SU-DHL-6 (cell line): ENCODE results near the gene RIIAD1.

ENCODE experiments used
- H2AFZ ChIP-seq: fragments of 200-600 bp; sonication (generic); 2 replicates; pipeline ENCODE4 v1.6.1; 2014; ENCODE audit warnings: low read depth, mild to moderate bottlenecking, moderate library complexity, mixed read lengths, antibody characterized with exemption, low read length; ENCODE audit not compliant: severe bottlenecking
- H3F3A ChIP-seq: fragments of 200-600 bp; shearing (Covaris generic); 2 replicates; pipeline ENCODE4 v1.6.0; 2016; ENCODE audit warnings: antibody characterized with exemption, mild to moderate bottlenecking; ENCODE audit not compliant: insufficient read depth
- H3K27ac ChIP-seq: fragments of 200-600 bp; sonication (generic); 2 replicates; pipeline ENCODE4 v1.5.1; 2016; ENCODE audit warnings: low read depth, mild to moderate bottlenecking, low read length, moderate library complexity, mixed read lengths
- H3K27me3 ChIP-seq: fragments of 200-600 bp; sonication (generic), shearing (Covaris generic); 2 replicates; pipeline ENCODE4 v1.6.0; 2014; ENCODE audit warnings: mild to moderate bottlenecking, low read length
- H3K36me3 ChIP-seq: fragments of 200-600 bp; sonication (generic); 2 replicates; pipeline ENCODE4 v1.6.1; 2014; ENCODE audit warnings: mild to moderate bottlenecking, low read length, mixed read lengths
- H3K4me2 ChIP-seq: fragments of 300-600, 200-600 bp; shearing (Covaris generic), sonication (generic); 2 replicates; pipeline ENCODE4 v1.6.0; 2014; ENCODE audit warnings: low read length, low read depth, mild to moderate bottlenecking; ENCODE audit not compliant: poor library complexity, severe bottlenecking
- H3K4me3 ChIP-seq: fragments of 200-600 bp; sonication (generic); 2 replicates; pipeline ENCODE4 v1.5.1; 2014; ENCODE audit warnings: antibody characterized with exemption, low read length, mild to moderate bottlenecking, mixed read lengths; ENCODE audit not compliant: insufficient read depth, poor library complexity, severe bottlenecking
- H3K79me2 ChIP-seq: fragments of 200-600 bp; sonication (generic); 2 replicates; pipeline ENCODE4 v1.6.1; 2014; ENCODE audit warnings: mild to moderate bottlenecking, low read length, moderate library complexity; ENCODE audit not compliant: insufficient read depth
- H3K9ac ChIP-seq: fragments of 200-600 bp; sonication (generic); 2 replicates; pipeline ENCODE4 v1.7.0; 2014; ENCODE audit warnings: mild to moderate bottlenecking, low read length
- H3K9me2 ChIP-seq: fragments of 200-600 bp; sonication (generic); replicated peaks from 2 replicates; pipeline ENCODE4 v1.6.1; 2014; ENCODE audit warnings: low read length; ENCODE audit not compliant: insufficient read depth
- H3K9me3 ChIP-seq: fragments of 200-600 bp; sonication (generic); 2 replicates; pipeline ENCODE4 v1.6.1; 2014; ENCODE audit warnings: low read length, mixed read lengths; ENCODE audit not compliant: insufficient read depth
- H4K20me1 ChIP-seq: fragments of 200-600 bp; sonication (generic); 2 replicates; pipeline ENCODE4 v1.6.1; 2014; ENCODE audit warnings: low read depth, mild to moderate bottlenecking, antibody characterized with exemption, low read length, moderate library complexity, mixed read lengths
- CTCF ChIP-seq: fragments of 200-600 bp; sonication (generic); IDR thresholded peaks from one replicate; pipeline ENCODE4 v1.5.1; 2017; ENCODE audit warnings: antibody characterized with exemption, mild to moderate bottlenecking, low read length, moderate library complexity; ENCODE audit not compliant: insufficient read depth, poor library complexity, severe bottlenecking
- EZH2phosphoT487 ChIP-seq: fragments of 200-600 bp; sonication (generic), shearing (Covaris generic); conservative IDR thresholded peaks from 2 replicates; pipeline ENCODE4 v1.6.1; 2018; ENCODE audit warnings: mild to moderate bottlenecking, antibody characterized with exemption, low read length, moderate library complexity, mixed read lengths

RIIAD1 gene

GRCh38 chr1:151708891-151709290 is 12.4 kb upstream of the RIIAD1 start:
- no peak overlapping the region for H3K27ac ChIP-seq
- no peaks in the 10 kb centered on the region for H3K27me3 ChIP-seq
- H3K9ac ChIP-seq = no peak overlapping the region
- no peak overlapping the region for H3K4me3 ChIP-seq
- no peaks in the 10 kb centered on the region for H3K36me3 ChIP-seq
- no peak overlapping the region for H2AFZ ChIP-seq
- no peak overlapping the region for H3K4me2 ChIP-seq
- no peaks in the 10 kb centered on the region for H3K9me3 ChIP-seq
- no peaks in the 10 kb centered on the region for H3K9me2 ChIP-seq
- TF ChIP-seq CTCF = no peak
- TF ChIP-seq EZH2phosphoT487 = no peak
- H3K79me2 ChIP-seq = no peaks in the 10 kb centered on the region
- no peaks in the 10 kb centered on the region for H3F3A ChIP-seq
- H4K20me1 ChIP-seq = no peaks in the 10 kb centered on the region

- Histone ChIP-seq H3K9me2 (no peaks in the 10 kb centered on the region), H3K36me3 (no peaks in the 10 kb centered on the region), H3K9ac (no peak overlapping the region), H3K27ac (no peak overlapping the region), H3K4me2 (no peak overlapping the region), H3K4me3 (no peak overlapping the region), H2AFZ (no peak overlapping the region), H4K20me1 (no peaks in the 10 kb centered on the region), H3K79me2 (no peaks in the 10 kb centered on the region), H3K9me3 (no peaks in the 10 kb centered on the region), H3K27me3 (no peaks in the 10 kb centered on the region), H3F3A (no peaks in the 10 kb centered on the region)
- TF ChIP-seq CTCF (no peak), EZH2phosphoT487 (no peak)
Observed at GRCh38 chr1:151710187-151710840, 11.0 kb upstream of the RIIAD1 start.

- no peak overlapping the region for H3K27ac ChIP-seq
- H3K9me3 ChIP-seq = no peaks in the 10 kb centered on the region
- H3K9ac ChIP-seq = no peak overlapping the region
- H3K79me2 ChIP-seq = no peaks in the 10 kb centered on the region
- no peak for TF ChIP-seq CTCF
- TF ChIP-seq EZH2phosphoT487 = no peak
- no peak overlapping the region for H3K4me2 ChIP-seq
- H3K9me2 ChIP-seq = no peaks in the 10 kb centered on the region
- no peaks in the 10 kb centered on the region for H3K27me3 ChIP-seq
- no peaks in the 10 kb centered on the region for H3F3A ChIP-seq
- no peak overlapping the region for H2AFZ ChIP-seq
- no peak overlapping the region for H3K4me3 ChIP-seq
- H3K36me3 ChIP-seq = no peaks in the 10 kb centered on the region
- no peaks in the 10 kb centered on the region for H4K20me1 ChIP-seq
Observed at GRCh38 chr1:151711044-151711800, 10.1 kb upstream of the RIIAD1 start.
